22Rv1 (cell line): ENCODE data around the gene CNRIP1.

Source experiments
- CTCF ChIP-seq: fragments of 450-650 bp; IDR thresholded peaks from 2 replicates; pipeline ENCODE4 v1.5.1; 2017; ENCODE audit warnings: mild to moderate bottlenecking
- ZFX ChIP-seq: fragments of 450-650 bp; IDR thresholded peaks from 2 replicates; pipeline ENCODE4 v1.6.1; 2017; ENCODE audit warnings: antibody characterized with exemption, borderline replicate concordance

DNA sequence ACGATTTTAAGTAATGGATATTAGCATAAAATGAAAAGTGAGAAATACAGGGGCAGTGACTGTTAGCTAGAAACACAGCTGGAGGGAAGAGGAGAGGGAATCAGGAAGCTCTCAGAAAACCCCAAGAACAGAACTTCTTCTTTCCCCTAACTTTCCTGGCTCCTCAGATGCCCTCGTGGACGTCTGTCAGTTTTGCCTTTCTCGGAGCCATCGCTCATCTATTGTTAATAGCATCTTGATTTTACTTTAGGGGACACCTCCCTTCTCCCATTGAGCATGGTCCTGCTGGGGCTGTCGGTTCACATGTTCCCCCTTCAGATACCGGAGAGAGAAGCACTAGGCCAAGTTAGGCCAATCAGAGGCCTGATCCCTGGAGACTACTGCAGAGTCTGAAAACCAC lies 43.0 kb upstream of the CNRIP1 start:
- TF ChIP-seq CTCF: no peak
- no peak for TF ChIP-seq ZFX
